VCaP (cell line): ENCODE results near the gene TCEA2.
"Not testable (repeated sequence)": the region's sequence is repeated elsewhere in the genome, so short reads cannot be mapped to it uniquely, and the experiment has no call there.

Experiments
- H3K27ac ChIP-seq: fragments of 450-650 bp; 2 replicates; pipeline ENCODE4 v1.5.1; 2017
- CTCF ChIP-seq: fragments of 450-650 bp; conservative IDR thresholded peaks from 2 replicates; pipeline ENCODE4 v1.5.1; 2017; ENCODE audit warnings: mild to moderate bottlenecking, moderate library complexity

Gene TCEA2

GRCh38 chr20:64113796-64114355 is 50.9 kb downstream of the TCEA2 start:
- H3K27ac ChIP-seq = no peak overlapping the region

GRCh38 chr20:64114356-64114971 is 51.5 kb downstream of the TCEA2 start:
- no peak for TF ChIP-seq CTCF
- H3K27ac ChIP-seq = no peak overlapping the region

More at GRCh38 chr20:64113796-64114355, 50.9 kb downstream of the TCEA2 start:
- no peak for TF ChIP-seq CTCF

GRCh38 chr20:64115171-64115911 is 52.3 kb downstream of the TCEA2 start:
- no peak for TF ChIP-seq CTCF
- no peak overlapping the region for H3K27ac ChIP-seq

- H3K27ac ChIP-seq = no peak overlapping the region
Observed at GRCh38 chr20:64116016-64116415, 53.0 kb downstream of the TCEA2 start.

GRCh38 chr20:64116541-64117431 is 53.8 kb downstream of the TCEA2 start:
- no peak for TF ChIP-seq CTCF

More at GRCh38 chr20:64116016-64116415, 53.0 kb downstream of the TCEA2 start:
- no peak for TF ChIP-seq CTCF

GRCh38 chr20:64117432-64117777 is 54.4 kb downstream of the TCEA2 start:
- not testable (repeated sequence) for H3K27ac ChIP-seq

More at GRCh38 chr20:64116541-64117431, 53.8 kb downstream of the TCEA2 start:
- no peak overlapping the region for H3K27ac ChIP-seq

- no peak for TF ChIP-seq CTCF
- H3K27ac ChIP-seq = peak overlapping the region; percentile 64
Observed at GRCh38 chr20:64119301-64119680, 56.3 kb downstream of the TCEA2 start.
